Amniotic stem cell (primary cell): Measurements from ENCODE around the gene RSPH9.

Experiments
- DNase-seq: peaks from one replicate; lab custom pipeline; 2025; lab: John Stamatoyannopoulos, UW

The RSPH9 gene

DNA sequence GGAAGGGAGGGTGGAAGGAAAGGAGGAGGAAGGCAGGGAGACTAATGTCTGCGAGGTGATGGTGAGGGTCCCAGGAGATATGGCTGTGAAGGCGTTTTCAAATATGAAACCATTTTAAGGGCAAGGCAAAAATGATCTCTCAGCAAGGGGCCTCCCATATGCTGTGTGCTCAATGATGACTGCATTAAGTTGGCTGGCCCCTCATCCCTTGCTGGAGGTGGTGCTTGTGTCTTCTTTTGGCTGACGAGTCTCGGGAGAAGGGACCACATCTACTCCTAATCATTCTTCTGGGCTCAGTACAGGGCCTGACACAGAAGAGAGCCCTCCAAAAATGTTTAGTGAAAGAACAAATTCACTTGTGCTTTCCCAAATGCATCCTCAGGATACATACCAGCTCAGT is 65.7 kb downstream of the RSPH9 start:
- no peak for DNase-seq

DNA sequence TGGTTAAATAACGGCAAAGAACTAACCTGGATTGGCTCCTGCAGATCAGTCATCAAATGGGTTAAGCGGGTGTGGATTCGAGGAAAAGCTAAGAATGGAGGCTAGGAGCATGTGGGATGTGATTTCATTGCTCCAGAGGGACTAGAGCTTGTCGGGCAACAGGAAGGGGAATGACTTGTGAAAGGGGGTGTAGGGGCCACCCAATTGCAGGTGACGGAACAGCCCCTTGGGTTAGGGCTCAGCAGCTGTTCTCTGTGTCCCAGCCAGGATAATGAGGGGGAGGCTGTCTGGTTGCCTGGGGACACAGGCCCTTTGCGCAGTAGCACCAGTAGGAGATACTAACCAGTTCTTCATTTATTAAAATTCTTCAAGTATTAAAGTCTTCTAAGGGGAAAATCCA is 67.7 kb downstream of the RSPH9 start:
- DNase-seq: no peak

DNA sequence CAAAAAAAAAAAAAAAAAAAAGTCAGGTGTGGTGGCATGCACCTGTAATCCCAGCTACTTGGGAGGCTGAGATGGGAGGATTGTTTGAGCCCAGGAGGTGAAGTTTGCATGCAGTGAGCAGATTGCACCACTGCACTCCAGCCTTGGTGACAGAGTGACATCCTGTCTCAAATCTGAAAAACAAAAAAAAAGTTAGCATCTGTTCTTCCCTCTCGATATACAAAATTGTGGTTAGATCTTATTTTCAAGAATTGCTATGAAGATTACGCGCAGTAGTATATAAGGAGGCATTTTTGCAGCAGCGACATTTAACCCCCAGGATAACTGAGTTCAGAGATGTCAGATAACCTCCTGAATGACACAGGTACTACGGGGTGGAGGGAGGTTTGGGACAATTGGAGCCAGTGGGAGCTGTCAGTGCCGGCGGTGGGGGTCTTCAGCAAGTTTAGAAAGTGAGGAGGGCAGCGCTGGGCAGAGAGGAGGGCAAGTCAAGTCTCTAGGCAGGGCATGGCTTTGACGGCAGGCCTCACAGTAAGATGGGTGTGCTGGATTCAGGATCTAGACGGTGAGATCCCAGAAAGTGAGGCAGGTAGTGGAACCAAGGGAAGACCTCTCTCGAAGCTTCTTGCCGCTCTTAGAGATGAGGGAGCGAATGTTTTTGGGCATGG is 68.9 kb downstream of the RSPH9 start:
- DNase-seq: no peak

DNA sequence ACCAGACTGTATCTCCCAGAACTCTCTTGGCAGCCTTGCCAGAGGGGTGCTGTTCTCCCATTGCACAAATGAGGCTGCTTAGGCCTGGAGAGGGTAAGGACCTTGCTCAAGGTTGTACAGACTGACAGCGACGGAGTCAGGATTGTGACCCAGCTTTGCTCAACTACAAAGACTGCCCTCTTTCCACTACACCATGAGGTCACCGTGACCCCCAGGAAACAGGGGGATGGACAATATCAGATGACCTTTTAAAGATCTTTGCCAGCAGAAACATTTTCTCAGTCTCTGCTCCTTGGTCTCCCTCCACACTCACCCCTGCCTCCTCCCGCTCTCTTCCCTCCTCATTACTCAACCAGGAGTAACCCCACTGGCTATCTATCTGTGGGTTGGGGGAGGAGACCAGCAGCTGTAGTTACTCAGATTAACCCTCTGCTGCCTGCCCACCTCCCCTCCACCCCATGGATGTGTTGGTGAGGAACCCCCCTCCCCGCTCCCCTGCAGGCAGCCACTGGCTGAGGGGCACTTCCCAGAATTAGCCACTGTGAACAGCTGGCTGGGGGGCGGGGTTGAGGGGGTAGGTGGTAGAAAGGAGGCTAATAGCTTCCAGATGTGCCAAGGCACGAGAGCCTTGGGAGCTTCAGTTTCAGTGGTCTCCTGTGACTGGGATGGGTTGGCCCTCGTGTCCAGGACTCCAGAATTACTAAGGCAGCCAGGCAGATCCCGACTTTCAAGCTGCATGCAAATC is 69.6 kb downstream of the RSPH9 start:
- no peak for DNase-seq

DNA sequence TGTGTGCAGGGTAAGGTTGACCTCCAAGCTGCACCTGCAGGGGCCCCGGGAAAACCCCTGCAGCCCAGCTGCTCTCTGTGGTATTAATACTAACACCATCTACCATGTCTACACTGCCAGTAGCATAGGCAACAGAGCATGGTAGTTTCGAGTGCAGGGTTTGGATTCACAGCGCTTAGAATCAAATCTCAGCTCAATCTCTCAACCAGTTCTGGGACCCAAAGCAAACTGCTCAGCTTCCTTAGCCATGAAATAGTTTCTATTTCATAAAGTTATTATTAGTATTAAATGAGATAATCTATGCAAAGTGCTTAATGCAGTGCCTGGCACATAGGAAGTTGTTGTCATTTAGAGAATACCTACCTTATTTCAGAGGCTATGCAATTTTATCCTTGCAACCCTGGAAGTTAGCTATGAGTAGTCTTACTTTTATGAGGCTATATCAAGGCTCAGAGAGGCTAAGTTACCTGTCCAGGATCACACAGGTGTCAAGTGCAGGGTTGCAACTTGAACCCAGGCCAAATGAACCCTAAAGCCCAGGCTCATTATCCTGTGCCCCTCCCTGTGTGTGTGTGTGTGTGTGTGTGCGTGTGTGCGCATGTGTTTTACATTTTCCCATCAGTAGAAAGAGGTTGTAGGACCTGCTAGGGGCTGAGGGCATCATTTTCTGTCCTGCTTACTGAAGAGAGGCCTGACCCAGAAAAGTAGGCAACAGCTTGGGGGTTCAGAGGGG is 70.4 kb downstream of the RSPH9 start:
- no peak for DNase-seq

DNA sequence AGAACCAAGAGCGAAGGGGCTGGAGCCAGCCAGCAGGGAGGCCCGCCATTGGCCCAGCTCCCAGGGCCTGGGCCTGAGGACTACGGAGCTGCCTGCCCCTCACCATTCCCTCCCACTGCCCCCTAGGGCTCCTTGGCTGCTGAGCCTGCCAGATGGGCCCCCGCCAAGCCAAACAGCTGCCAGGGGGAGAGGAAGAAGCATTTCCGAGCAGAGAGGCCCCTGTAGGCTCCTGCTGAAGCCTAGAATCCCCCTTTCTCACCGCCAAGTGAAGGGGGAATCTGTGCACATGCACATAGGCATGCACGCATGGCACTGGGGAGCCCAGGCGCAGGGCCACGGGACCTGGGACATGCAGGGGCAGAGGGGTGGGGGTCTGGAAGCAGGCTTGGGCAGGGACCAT is 71.3 kb downstream of the RSPH9 start:
- DNase-seq: no peak

DNA sequence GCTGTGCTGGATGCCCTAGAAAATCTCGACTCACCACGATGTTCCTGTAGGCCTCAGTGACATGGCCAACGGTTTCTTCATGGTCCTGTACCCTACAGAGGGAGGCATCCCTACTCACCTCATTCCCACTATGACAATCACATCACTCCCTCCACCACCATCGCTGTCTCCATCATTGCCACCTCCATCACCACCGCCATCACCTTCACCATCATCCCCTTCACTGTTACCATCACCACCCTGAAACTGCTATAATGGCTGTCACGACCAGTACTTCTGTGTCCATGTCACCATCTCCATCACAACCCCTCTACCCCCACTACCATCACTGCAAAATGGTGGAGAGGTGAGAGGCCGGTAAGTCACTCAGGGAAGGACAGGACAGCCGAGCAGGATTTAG is 72.6 kb downstream of the RSPH9 start:
- no peak for DNase-seq

DNA sequence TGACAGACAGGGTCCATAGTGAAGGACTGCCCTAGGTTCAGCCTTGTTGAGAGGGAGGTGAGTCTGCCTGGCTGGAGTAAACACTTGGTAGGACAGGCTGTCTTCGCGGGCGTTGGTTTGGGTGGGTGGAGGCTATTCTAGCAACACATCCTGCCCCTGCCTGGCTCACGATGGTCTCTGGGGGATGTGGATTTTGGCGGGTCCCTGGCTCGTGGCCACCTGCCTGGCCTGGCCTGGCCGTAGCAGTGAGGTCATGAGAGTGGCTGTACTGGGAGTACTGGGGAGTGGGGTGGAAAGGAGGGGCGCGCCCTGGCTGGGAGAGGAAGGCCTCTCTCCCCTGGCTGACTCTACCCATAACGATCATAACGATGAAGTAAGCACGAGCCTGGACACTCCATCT is 73.0 kb downstream of the RSPH9 start:
- no peak for DNase-seq

DNA sequence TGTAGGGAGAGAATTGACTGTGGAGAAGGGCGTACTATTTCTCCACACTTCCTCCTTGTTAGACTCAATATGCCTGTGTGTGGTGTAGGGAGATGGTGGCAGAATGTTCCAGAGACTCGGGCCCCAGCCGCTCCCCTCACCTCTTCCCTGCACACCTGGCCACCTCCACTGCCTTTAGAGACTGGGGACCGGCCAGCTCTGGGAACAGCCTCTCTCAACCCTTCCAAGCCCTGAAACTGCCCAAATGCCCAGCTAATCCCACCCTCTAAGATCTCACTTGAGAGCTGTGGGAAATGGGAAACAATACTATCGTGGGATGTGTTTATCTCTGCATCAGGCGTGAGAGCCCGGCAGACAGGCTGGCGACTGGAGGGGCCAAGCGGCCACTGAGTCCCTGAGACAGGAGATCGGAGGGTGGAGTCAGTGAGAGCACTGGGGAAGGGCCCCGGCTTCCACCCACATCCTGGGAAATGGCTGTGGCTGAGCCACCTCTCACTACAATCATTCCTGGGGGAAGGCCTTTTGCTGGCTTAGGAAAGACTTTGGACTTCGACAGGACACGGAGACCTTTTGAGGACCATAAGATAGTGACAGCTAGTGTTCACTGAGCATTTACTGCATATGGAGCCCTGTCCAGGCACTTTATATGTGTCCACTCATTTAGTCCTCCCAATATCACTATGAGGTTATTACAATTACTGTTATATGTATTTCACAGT is 73.7 kb downstream of the RSPH9 start:
- no peak for DNase-seq

DNA sequence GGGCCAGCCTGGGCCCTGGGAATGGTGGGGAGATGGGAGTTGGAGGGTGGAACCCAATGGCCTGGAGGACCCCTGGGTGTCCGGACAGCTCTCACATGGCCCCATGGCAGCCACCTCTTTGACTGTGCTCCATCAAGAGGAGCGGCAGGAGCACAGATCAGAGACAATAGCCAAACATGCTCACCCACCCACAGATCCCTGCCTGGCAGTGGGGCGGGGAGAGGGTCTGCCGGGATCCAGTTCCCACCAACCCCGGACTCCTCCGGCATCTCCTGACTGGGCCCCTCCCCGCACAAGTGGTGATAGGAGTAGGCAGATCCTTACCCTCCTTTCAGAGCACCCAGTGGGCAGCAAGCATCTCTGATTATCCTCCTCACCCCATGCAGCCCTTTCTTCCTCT is 74.7 kb downstream of the RSPH9 start:
- DNase-seq: no peak

DNA sequence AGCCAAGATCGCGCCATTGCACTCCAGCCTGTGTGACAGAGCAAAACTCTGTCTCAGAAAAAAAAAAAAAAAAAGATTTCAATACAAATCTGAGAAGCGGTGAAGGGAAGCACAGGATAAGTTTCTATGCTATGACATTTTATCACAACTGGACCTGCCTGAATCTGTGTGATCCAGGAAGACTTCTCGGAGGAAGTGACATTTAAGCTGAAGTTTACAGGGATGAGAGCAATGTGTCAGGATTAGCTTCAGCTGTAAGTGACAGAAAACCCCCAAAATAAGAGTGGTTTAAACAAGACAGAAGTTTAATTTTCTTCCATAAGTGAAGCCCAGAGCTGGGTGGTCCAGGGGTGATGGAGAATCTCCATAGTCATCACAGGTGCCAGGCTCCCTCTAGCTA is 76.2 kb downstream of the RSPH9 start:
- no peak for DNase-seq
